Muscle of arm (tissue), 12 donors: Measurements from ENCODE around the gene RFLNA. TPM values are rescaled to one million over a fixed set of nuclear protein-coding genes. Genes with fewer than 3 reads are reported as not detected.

Experiments
- DNase-seq: peaks from one replicate; pipeline ENCODE4 v3.0.0-alpha.2; 2013
- polyA plus RNA-seq, 12 donors: library from polyadenylated mRNA; unstranded; fragments of 120-200 nt; gene quantifications; one replicate each; pipeline ENCODE4 v1.2.1, GENCODE V29; 2013; ENCODE audit not compliant: insufficient read length in 12 of 12

Gene RFLNA
- polyA plus RNA-seq, 12 donors = 3.2 to 21.8 (median 5.8) TPM; not detected in 1

DNA sequence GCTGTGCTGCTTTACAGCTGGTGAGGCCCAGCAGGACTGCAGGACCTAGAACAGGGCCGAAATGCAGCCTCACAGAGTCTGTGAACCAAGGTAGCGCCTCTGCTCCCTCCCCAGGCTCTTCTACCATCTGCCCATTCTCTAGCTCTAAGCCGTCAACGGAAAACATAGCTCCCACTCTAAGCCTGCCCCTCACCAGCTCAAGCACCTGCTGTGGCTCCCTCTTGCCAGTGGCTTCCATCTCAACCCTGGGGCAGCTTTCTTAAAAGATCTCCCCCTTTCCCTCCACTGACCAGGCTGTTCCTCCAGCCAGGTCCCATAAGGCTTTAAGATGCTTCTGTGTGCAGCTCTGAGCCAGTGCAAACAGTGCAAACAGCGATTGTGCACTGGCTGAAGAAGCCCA is 61.3 kb downstream of the RFLNA start:
- DNase-seq = no peak

DNA sequence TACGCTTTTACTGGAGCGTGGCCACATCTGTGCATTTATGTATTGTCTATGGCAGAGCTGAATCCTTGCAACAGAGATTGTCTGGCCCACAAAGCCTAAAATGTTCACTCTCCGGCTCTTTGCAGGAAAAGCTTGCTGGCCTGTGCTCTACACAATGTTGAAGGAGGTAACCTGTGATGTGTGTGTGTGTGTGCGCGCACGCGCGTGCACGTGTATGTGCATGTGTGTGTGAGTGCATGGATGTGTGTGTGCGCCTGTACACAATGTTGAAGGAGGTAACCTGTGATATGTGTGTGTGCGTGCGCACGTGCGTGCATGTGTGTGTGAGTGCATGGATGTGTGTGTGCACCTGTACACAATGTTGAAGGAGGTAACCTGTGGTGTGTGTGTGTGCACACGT is 62.7 kb downstream of the RFLNA start:
- no peak for DNase-seq

- no peak for DNase-seq
These were observed 63.7 kb downstream of the RFLNA start for GRCh38 chr12:124358572-124358971.

DNA sequence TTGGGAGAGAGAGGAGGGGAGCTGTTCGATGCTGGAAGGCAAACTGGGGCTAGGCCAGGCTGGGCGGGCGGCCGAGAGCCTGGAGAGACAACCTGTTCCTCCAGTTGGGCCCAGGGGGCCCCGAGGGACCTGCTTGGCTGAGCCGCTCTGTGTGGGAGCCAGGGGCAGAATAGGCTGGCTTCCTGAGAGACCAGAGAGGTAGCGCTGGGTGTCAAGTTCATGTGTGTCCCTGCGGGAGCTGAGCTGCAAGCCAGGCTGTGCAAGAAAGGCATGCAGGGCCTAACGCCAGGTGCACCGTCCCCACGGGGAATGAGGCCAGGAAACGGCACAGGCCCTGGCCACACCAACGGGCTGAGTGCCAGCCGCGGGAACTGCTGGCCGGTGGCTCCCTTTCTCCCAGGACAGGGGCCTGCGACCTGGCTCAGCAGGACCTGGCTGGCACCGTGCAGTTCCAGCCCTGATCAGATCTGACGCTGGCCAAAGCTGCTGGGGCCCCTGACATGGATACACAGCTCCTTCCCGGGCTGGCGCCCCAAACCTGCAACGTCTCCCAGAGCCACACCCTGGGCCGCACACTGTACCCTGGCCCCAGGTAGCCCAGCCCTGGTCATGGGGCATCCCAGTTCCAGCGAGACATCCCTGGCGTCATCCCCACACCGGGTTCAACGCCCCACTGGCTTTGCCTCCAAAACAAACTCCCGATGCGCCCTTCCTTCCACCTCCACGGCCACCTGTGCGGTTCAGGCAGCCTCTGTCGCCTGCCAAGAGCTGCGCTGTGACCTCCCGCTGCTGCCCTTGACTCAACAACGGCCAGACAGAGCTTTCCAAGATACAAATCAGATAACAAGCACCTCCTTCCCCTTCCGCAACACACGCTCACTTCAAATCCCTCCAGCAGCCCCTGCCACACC is 65.0 kb downstream of the RFLNA start:
- peak; percentile 80 for DNase-seq

DNA sequence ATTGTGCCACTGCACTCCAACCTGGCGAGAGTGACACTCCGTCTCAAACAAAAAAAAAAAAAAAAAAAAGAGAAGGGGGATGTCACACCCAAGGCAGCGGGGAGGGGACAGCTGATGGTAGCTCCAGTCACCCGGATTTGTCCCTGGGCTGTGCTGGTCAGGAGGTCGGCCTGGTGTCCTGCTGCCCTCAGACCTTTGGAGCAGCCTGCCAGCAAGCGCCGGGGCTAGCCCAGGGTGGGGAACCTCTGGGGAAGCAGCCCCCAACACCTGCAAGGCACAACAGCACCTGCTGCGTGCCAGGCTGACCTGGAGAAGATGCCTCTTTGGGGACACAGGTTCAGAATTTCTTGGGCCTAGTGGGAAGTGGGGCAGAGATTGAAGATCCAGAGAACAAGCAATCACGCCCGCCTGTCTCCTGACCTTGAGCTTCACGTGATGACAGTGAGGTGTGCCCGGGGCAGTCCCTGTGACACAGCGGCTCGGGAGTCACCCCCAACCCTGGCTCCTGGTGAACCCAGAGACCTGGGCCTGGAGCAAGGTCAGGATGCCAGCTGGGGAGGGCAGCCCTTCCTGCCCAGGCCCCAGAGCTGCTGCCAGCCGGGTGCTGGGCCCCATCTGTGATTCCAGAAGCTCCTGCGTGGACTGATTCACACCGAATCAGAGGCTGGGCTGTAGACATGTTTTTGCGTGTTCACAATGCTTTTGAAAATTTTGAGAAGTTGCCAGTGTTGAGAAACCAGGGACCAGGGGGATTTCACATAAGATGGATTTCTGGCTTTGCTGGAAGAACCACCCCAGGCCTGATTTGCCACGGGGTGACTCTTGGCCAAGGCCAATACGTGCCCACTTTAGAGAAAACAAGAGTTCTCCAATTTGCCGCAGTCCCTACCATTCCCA is 66.4 kb downstream of the RFLNA start:
- DNase-seq = no peak

GRCh38 chr12:124361996-124362395 is 67.1 kb downstream of the RFLNA start:
- no peak for DNase-seq

DNA sequence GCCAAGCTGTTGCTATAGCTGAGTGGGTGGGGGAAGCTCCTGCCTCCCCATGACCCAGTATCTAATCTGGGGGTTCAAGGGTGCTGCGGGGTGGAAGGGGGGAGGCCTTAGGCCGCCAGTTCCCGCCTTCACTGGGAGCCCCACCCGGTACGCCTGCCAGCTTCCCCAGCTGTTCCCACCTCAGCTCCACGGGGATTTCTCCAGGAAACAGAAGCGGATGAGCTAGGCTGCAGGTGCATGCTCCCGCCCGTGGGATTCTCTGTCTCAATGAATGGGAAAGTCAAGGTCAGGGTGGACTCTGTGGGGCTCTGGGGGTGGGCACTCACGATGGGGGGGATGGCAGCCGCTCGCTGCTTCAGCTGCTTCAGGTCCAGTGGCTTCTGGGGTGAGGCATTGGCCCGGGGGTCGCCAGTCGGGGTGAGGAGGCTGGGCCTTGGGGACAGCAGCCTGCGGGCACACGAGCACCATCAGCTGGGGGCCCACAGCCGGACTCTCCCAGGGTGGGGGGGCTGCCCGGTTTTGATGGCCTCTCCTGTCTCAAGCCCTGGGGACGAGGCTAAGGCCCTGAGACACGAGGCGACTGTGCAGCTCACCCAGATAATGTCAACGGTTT is 68.6 kb downstream of the RFLNA start:
- DNase-seq = peak; percentile 45

DNA sequence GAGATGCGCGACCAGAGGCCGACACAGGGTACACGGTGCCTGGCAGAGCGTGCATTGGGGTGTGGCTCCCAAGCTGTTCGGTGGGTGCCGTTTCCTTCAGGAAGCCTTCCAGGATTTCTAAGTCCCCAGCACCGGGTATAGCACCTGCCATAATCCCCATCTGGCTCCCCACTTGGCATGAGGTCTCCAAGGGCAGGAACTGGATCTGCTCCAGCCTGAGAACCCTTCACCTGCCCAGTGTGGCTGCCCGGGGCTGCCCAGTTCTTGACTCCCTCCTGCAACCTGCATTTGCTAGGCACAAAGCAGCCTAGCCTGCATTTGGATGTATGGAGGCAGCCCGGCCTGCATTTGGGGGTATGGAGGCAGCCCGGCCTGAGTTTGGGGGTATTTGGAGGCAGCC is 69.7 kb downstream of the RFLNA start:
- no peak for DNase-seq
